Panc1 (cell line): ENCODE data around the gene APCDD1L. TPM values are rescaled to one million over a fixed set of nuclear protein-coding genes. Genes with fewer than 3 reads are reported as not detected.

Experiments
- ATAC-seq: fragments of 200-7000 bp; cut with Tn5 transposase; 2 replicates; pipeline ENCODE4 v1.9.1; 2020; ENCODE audit warnings: mild to moderate bottlenecking, moderate library complexity
- BruUV-seq: library from RNA; stranded (reverse); fragments of 400-500 nt; replicated peaks from 2 replicates; lab custom pipeline; 2021; lab: Mats Ljungman, UMichigan
- CTCF ChIA-PET: fragments of 300-600 bp; sonication (Branson Sonifier 250); formaldehyde crosslinking; loops from one replicate; lab custom pipeline; 2022; ENCODE audit warnings: antibody characterized with exemption; lab: Charles Lee
- POLR2A ChIA-PET: fragments of 300-600 bp; sonication (Branson Sonifier 250); formaldehyde crosslinking; loops from one replicate; lab custom pipeline; 2022; ENCODE audit warnings: antibody characterized with exemption; lab: Charles Lee
- DNase-seq: peaks from one replicate; pipeline ENCODE4 v3.0.0-alpha.2; 2010; ENCODE audit warnings: low read depth, low spot score
- H3K27ac ChIP-seq: 2 replicates; pipeline ENCODE4 v1.5.1; 2011; ENCODE audit warnings: mild to moderate bottlenecking, low read length, inconsistent platforms
- H3K27me3 ChIP-seq: fragments of 200-500 bp; sonication (Bioruptor generic); 2 replicates; pipeline ENCODE4 v1.6.0; 2014; ENCODE audit warnings: low read length, inconsistent platforms; ENCODE audit not compliant: control insufficient read depth, insufficient read depth
- H3K36me3 ChIP-seq: fragments of 200-500 bp; sonication (Bioruptor generic); 2 replicates; pipeline ENCODE4 v1.5.1; 2014; ENCODE audit warnings: inconsistent platforms, mild to moderate bottlenecking, low read length, moderate library complexity; ENCODE audit not compliant: control insufficient read depth, insufficient read depth
- H3K4me1 ChIP-seq: 2 replicates; pipeline ENCODE4 v1.5.1; 2011; ENCODE audit warnings: inconsistent platforms, mild to moderate bottlenecking, low read length, moderate library complexity; ENCODE audit not compliant: control insufficient read depth, insufficient read depth
- H3K4me3 ChIP-seq, 2 experiments: 2 replicates each; pipeline ENCODE4 v1.5.1; 2011 to 2012; ENCODE audit warnings: low read depth in 2 of 2, low read length in 2 of 2, mild to moderate bottlenecking in 2 of 2, inconsistent platforms in 1 of 2, moderate library complexity in 1 of 2
- H3K9me3 ChIP-seq: fragments of 200-500 bp; sonication (Bioruptor generic); 2 replicates; pipeline ENCODE4 v1.5.1; 2014; ENCODE audit warnings: low read depth, mild to moderate bottlenecking, inconsistent platforms, low read length, moderate library complexity; ENCODE audit not compliant: control insufficient read depth, insufficient read depth
- CTCF ChIP-seq: fragments of 450-650 bp; IDR thresholded peaks from 2 replicates; pipeline ENCODE4 v1.5.1; 2017; ENCODE audit warnings: mild to moderate bottlenecking
- POLR2AphosphoS5 ChIP-seq: IDR thresholded peaks from 2 replicates; pipeline ENCODE4 v1.6.1; 2012; ENCODE audit warnings: mild to moderate bottlenecking, low read depth, low read length, moderate library complexity
- REST ChIP-seq, 2 experiments: IDR thresholded peaks; 2 replicates each; pipeline ENCODE4 v1.6.1; 2011 to 2012; ENCODE audit warnings: low read depth in 2 of 2, control low read depth in 1 of 2, low read length in 1 of 2, mild to moderate bottlenecking in 1 of 2, moderate library complexity in 1 of 2; ENCODE audit not compliant: insufficient read depth in 1 of 2
- SIN3A ChIP-seq: IDR thresholded peaks from 2 replicates; pipeline ENCODE4 v1.6.1; 2012; ENCODE audit warnings: low read depth, mild to moderate bottlenecking, low read length, moderate library complexity, borderline replicate concordance; ENCODE audit not compliant: insufficient read depth
- TCF7L2 ChIP-seq: IDR thresholded peaks from 2 replicates; pipeline ENCODE4 v1.6.1; 2011; ENCODE audit warnings: mild to moderate bottlenecking, low read depth, low read length, inconsistent platforms
- in situ Hi-C: cut with HindIII; loops from 2 replicates; pipeline ENCODE4 v1.10.0; 2016; ENCODE audit warnings: low sequenced_read_pairs, low pct_unique_long_range_greater_than_20kb
- intact Hi-C: fragments of 100-400 bp; cut with micrococcal nuclease; formaldehyde crosslinking; loops from one replicate; pipeline ENCODE4 v1.10.0; 2022; ENCODE audit not compliant: unreplicated experiment
- total RNA-seq: library from RNA; stranded (reverse); gene quantifications from one replicate; pipeline ENCODE4 v1.2.1, GENCODE V29; 2021; ENCODE audit not compliant: unreplicated experiment

APCDD1L gene
- total RNA-seq, 1 experiment from 2014 or later, result 0.62 TPM

GRCh38 chr20:58497724-58498469 is 17.3 kb downstream of the APCDD1L start:
- no peaks in the 10 kb centered on the region for H3K27me3 ChIP-seq
- intact Hi-C loops (no loop called here), in situ Hi-C loops (no loop called here)
- no peak overlapping the region for H3K4me3 ChIP-seq
- no peak overlapping the region for H3K27ac ChIP-seq
- no peaks in the 10 kb centered on the region for H3K4me1 ChIP-seq
- BruUV-seq, result no TSS peak
- ATAC-seq (no peak), DNase-seq (no peak)
- ChIA-PET CTCF (no interaction called here), POLR2A (interaction anchor here (0.6 kb wide), 1 partner anchor 33 kb away, joined by 4 read pairs; no protein-coding TSS in a partner anchor)
- TF ChIP-seq TCF7L2 (no peak), POLR2AphosphoS5 (no peak), REST (IDR thresholded peaks at IDR 0.05; ENCODE audit: insufficient read depth in 1 of 2, low read depth in 2 of 2, low read length in 1 of 2) (no peak), CTCF (no peak), SIN3A (no peak)
- H3K36me3 ChIP-seq, result no peaks in the 10 kb centered on the region
- no peaks in the 10 kb centered on the region for H3K9me3 ChIP-seq

GRCh38 chr20:58497076-58497641 is 18.0 kb downstream of the APCDD1L start:
- DNase-seq, result no peak
- no peak for ATAC-seq
- Histone ChIP-seq H3K4me3 (no peak overlapping the region), H3K27me3 (no peaks in the 10 kb centered on the region), H3K4me1 (no peaks in the 10 kb centered on the region), H3K27ac (no peak overlapping the region), H3K9me3 (no peaks in the 10 kb centered on the region), H3K36me3 (no peaks in the 10 kb centered on the region)
- intact Hi-C loops (no loop called here), in situ Hi-C loops (no loop called here)
- ChIA-PET POLR2A (no interaction called here), CTCF (no interaction called here)
- TF ChIP-seq POLR2AphosphoS5 (no peak), TCF7L2 (no peak), REST (IDR thresholded peaks at IDR 0.05; ENCODE audit: insufficient read depth in 1 of 2, low read depth in 2 of 2, low read length in 1 of 2) (no peak), CTCF (no peak), SIN3A (no peak)
- no TSS peak for BruUV-seq
